SK-N-SH (cell line): ENCODE results near the gene TFDP3. TPM values are rescaled to one million over a fixed set of nuclear protein-coding genes. Genes with fewer than 3 reads are reported as not detected.

Experiments used
- CTCF ChIA-PET: fragments of 300-600, 350-600 bp; formaldehyde crosslinking; extraction: SDS; loops from one replicate; lab custom pipeline; 2021; lab: Yijun Ruan, JAX
- POLR2A ChIA-PET: fragments of 350-600 bp; sonication (Branson Sonifier 250); formaldehyde crosslinking; extraction: SDS; loops from one replicate; lab custom pipeline; 2020; ENCODE audit warnings: antibody characterized with exemption, inconsistent platforms; lab: Yijun Ruan, JAX
- DNase-seq: peaks from one replicate; pipeline ENCODE4 v3.0.0; 2012
- H2AFZ ChIP-seq: fragments of 200-600 bp; sonication (generic); 2 replicates; pipeline ENCODE4 v1.8.1; 2016; ENCODE audit warnings: antibody characterized with exemption, mild to moderate bottlenecking, low read depth
- H3F3A ChIP-seq: fragments of 200-600 bp; sonication (generic); replicated peaks from 2 replicates; pipeline ENCODE3; 2016; ENCODE audit warnings: antibody characterized with exemption, mild to moderate bottlenecking; ENCODE audit not compliant: insufficient read depth
- H3K27ac ChIP-seq, 2 experiments: fragments of 200-500 bp in 1 of 2; fragments of 200-600 bp in 1 of 2; sonication (Bioruptor generic) in 1 of 2; sonication (generic), shearing (Covaris generic) in 1 of 2; 2 replicates each; pipeline versions ENCODE4 v1.5.1 to v1.6.1; 2014 to 2016; ENCODE audit warnings: low read depth in 2 of 2, inconsistent platforms in 1 of 2, low read length in 1 of 2, mild to moderate bottlenecking in 1 of 2, mixed read lengths in 1 of 2
- H3K27me3 ChIP-seq: fragments of 200-600 bp; sonication (generic), shearing (Covaris generic); 2 replicates; pipeline ENCODE4 v1.6.1; 2016; ENCODE audit warnings: mixed run types; ENCODE audit not compliant: insufficient read depth
- H3K36me3 ChIP-seq, 2 experiments: fragments of 200-500 bp in 1 of 2; fragments of 200-600 bp in 1 of 2; sonication (Bioruptor generic) in 1 of 2; sonication (generic) in 1 of 2; replicated peaks in 1 of 2; 2 replicates each; pipeline versions ENCODE3 to v1.5.1; 2014 to 2016; ENCODE audit warnings: low read length in 1 of 2, mild to moderate bottlenecking in 1 of 2; ENCODE audit not compliant: insufficient read depth in 2 of 2, control insufficient read depth in 1 of 2
- H3K4me1 ChIP-seq, 2 experiments: fragments of 200-500 bp in 1 of 2; fragments of 200-600 bp in 1 of 2; sonication (Bioruptor generic) in 1 of 2; sonication (generic), shearing (Covaris generic) in 1 of 2; 2 replicates each; pipeline versions ENCODE4 v1.5.1 to v1.6.1; 2014 to 2016; ENCODE audit warnings: low read depth in 1 of 2, low read length in 1 of 2, mixed run types in 1 of 2; ENCODE audit not compliant: insufficient read depth in 2 of 2, control insufficient read depth in 1 of 2
- H3K4me2 ChIP-seq: fragments of 200-600 bp; sonication (generic), shearing (Covaris generic); 2 replicates; pipeline ENCODE4 v1.6.1; 2017; ENCODE audit warnings: mixed run types
- H3K4me3 ChIP-seq, 2 experiments: fragments of 200-500 bp in 1 of 2; fragments of 200-600 bp in 1 of 2; sonication (Bioruptor generic) in 1 of 2; sonication (generic), shearing (Covaris generic) in 1 of 2; 2 replicates each; pipeline versions ENCODE4 v1.5.1 to v1.8.1; 2014 to 2016; ENCODE audit warnings: low read depth in 2 of 2, inconsistent platforms in 1 of 2, low read length in 1 of 2, mild to moderate bottlenecking in 1 of 2, mixed read lengths in 1 of 2, moderate library complexity in 1 of 2
- H3K79me2 ChIP-seq: fragments of 200-600 bp; sonication (generic); 2 replicates; pipeline ENCODE4 v1.8.1; 2017; ENCODE audit warnings: mild to moderate bottlenecking; ENCODE audit not compliant: insufficient read depth
- H3K9ac ChIP-seq: fragments of 200-600 bp; sonication (generic); 2 replicates; pipeline ENCODE4 v1.6.1; 2017; ENCODE audit warnings: mixed run types
- H3K9me2 ChIP-seq: fragments of 200-600 bp; sonication (generic); 2 replicates; pipeline ENCODE4 v1.6.1; 2017; ENCODE audit warnings: mixed run types
- H3K9me3 ChIP-seq: fragments of 200-600 bp; sonication (generic); 2 replicates; pipeline ENCODE4 v1.6.1; 2017; ENCODE audit warnings: mixed run types, mild to moderate bottlenecking, moderate library complexity
- H4K20me1 ChIP-seq: fragments of 200-600 bp; sonication (generic); 2 replicates; pipeline ENCODE4 v1.6.1; 2017; ENCODE audit warnings: mild to moderate bottlenecking, mixed run types; ENCODE audit not compliant: insufficient read depth
- EZH2phosphoT487 ChIP-seq: fragments of 200-600 bp; sonication (generic); IDR thresholded peaks from 2 replicates; pipeline ENCODE4 v1.6.1; 2017; ENCODE audit warnings: low read depth, mixed run types, mild to moderate bottlenecking, antibody characterized with exemption, moderate library complexity, borderline replicate concordance
- NRF1 ChIP-seq: IDR thresholded peaks from 2 replicates; pipeline ENCODE4 v1.6.1; 2012; ENCODE audit warnings: low read depth, mild to moderate bottlenecking, low read length
- RXRA ChIP-seq: IDR thresholded peaks from 2 replicates; pipeline ENCODE4 v1.4.0; 2012; ENCODE audit warnings: low read depth, mild to moderate bottlenecking, borderline replicate concordance
- SIN3A ChIP-seq: IDR thresholded peaks from 2 replicates; pipeline ENCODE4 v1.6.1; 2012; ENCODE audit warnings: low read depth, mild to moderate bottlenecking, low read length, moderate library complexity, borderline replicate concordance
- TEAD4 ChIP-seq: IDR thresholded peaks from 2 replicates; pipeline ENCODE4 v1.4.0; 2012; ENCODE audit warnings: mild to moderate bottlenecking, borderline replicate concordance; ENCODE audit not compliant: insufficient read depth
- WGBS: methylation state at CpG from one replicate; pipeline ENCODE4 v1.1.6; 2017; ENCODE audit warnings: low lambda C conversion rate; 5-methylcytosine and 5-hydroxymethylcytosine counted together
- polyA plus RNA-seq, 3 experiments: library from polyadenylated mRNA; depleted of rRNA; stranded (reverse); fragments of >200 nt; gene quantifications; 2 replicates each; pipeline ENCODE4 v1.2.3, GENCODE V29; 2012
- TF ChIP-seq, protein P1 (sequence below): IDR thresholded peaks from 2 replicates; pipeline ENCODE4 v1.4.0; 2012; ENCODE audit warnings: low read depth, borderline replicate concordance
- TF ChIP-seq, protein P2 (sequence below): IDR thresholded peaks from 2 replicates; pipeline ENCODE4; 2012
- TF ChIP-seq, protein P3 (sequence below): fragments of 150-350 bp; IDR thresholded peaks from 2 replicates; pipeline ENCODE4 v1.6.1; 2016; ENCODE audit warnings: mild to moderate bottlenecking, low read depth, low read length
- TF ChIP-seq, protein P4 (sequence below): fragments of 200-600 bp; sonication (generic); IDR thresholded peaks from 2 replicates; pipeline ENCODE4 v1.6.1; 2017; ENCODE audit warnings: antibody characterized with exemption, mild to moderate bottlenecking, moderate library complexity

The TFDP3 gene
- polyA plus RNA-seq, 1 of the 3 experiments (the other 2 are of a cell fraction): not detected

DNA sequence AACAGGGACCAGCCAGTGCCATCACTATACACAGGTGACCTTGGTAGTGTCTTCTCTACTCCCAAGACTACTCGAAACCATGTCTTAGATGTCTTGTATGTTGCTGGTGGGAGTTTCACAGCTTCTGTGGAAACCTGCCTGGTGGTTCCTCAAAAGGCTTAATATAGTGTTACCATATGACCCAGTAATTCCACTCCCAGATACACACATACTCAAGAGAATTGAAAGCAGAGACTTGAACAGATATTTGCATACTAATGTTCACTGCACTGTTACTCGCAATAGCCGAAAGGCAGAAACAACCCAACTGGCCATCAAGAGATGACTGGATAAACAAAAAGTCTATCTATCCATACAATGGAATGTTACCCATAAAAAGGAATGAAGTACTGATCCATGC is 3.1 kb downstream of the TFDP3 start:
- Histone ChIP-seq H3K9ac (no peak overlapping the region), H3K4me2 (no peak overlapping the region), H3K27me3 (no peaks in the 10 kb centered on the region), H3K4me3 (no peak overlapping the region), H3K36me3 (no peaks in the 10 kb centered on the region), H3K79me2 (no peaks in the 10 kb centered on the region), H3K9me2 (no peaks in the 10 kb centered on the region), H3F3A (no peaks in the 10 kb centered on the region), H4K20me1 (no peaks in the 10 kb centered on the region), H2AFZ (no peak overlapping the region), H3K27ac (no peak overlapping the region), H3K4me1 (no peaks in the 10 kb centered on the region; a peak in 1 of 4 replicates), H3K9me3 (no peaks in the 10 kb centered on the region)
- WGBS: 32% methylated on average over 3 of the region's 3 CpGs
- TF ChIP-seq NRF1 (no peak), RXRA (no peak), EZH2phosphoT487 (no peak), TEAD4 (no peak)
- TF ChIP-seq, protein P1, sequence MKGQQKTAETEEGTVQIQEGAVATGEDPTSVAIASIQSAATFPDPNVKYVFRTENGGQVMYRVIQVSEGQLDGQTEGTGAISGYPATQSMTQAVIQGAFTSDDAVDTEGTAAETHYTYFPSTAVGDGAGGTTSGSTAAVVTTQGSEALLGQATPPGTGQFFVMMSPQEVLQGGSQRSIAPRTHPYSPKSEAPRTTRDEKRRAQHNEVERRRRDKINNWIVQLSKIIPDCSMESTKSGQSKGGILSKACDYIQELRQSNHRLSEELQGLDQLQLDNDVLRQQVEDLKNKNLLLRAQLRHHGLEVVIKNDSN: no peak
- TF ChIP-seq, protein P2, sequence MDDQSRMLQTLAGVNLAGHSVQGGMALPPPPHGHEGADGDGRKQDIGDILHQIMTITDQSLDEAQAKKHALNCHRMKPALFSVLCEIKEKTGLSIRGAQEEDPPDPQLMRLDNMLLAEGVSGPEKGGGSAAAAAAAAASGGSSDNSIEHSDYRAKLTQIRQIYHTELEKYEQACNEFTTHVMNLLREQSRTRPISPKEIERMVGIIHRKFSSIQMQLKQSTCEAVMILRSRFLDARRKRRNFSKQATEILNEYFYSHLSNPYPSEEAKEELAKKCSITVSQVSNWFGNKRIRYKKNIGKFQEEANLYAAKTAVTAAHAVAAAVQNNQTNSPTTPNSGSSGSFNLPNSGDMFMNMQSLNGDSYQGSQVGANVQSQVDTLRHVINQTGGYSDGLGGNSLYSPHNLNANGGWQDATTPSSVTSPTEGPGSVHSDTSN: no peak
- TF ChIP-seq, protein P3, sequence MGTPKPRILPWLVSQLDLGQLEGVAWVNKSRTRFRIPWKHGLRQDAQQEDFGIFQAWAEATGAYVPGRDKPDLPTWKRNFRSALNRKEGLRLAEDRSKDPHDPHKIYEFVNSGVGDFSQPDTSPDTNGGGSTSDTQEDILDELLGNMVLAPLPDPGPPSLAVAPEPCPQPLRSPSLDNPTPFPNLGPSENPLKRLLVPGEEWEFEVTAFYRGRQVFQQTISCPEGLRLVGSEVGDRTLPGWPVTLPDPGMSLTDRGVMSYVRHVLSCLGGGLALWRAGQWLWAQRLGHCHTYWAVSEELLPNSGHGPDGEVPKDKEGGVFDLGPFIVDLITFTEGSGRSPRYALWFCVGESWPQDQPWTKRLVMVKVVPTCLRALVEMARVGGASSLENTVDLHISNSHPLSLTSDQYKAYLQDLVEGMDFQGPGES: no peak
- DNase-seq: no peak
- ChIA-PET CTCF (interaction anchor here (1.2 to 1.3 kb wide), 2 partner anchors 210 to 484 kb away, joined by 3 read pairs; no protein-coding TSS in a partner anchor), POLR2A (no interaction called here)

DNA sequence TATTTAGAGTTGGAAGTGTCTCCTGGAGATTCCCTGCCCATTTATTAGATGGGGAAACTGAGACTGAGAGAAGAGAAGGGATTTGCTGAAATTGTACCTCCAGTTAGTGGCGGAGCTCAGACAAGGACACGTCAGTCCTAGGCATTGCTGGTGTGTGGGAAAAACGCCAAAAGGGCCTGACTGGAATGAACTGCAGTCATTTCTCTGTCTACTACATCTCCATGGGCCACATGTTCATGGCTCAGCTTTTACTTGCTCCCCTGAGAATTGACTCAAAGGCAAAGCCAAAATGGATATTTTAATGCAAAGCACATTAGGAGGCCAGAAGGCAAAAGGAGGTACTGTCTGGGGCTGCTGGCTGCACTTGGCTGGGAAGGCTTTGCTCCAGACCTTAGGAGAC is 3.9 kb downstream of the TFDP3 start:
- Histone ChIP-seq H3K36me3 (no peaks in the 10 kb centered on the region), H2AFZ (no peak overlapping the region), H3K79me2 (no peaks in the 10 kb centered on the region), H3K4me2 (no peak overlapping the region), H3K27ac (no peak overlapping the region), H4K20me1 (no peaks in the 10 kb centered on the region), H3K9ac (no peak overlapping the region), H3K4me1 (no peaks in the 10 kb centered on the region; a peak in 1 of 4 replicates), H3K9me3 (no peaks in the 10 kb centered on the region), H3K4me3 (no peak overlapping the region), H3K9me2 (no peaks in the 10 kb centered on the region), H3K27me3 (no peaks in the 10 kb centered on the region), H3F3A (no peaks in the 10 kb centered on the region)
- CTCF ChIA-PET: interaction anchor here (1.2 kb wide), 1 partner anchor 485 kb away, joined by 3 read pairs; no protein-coding TSS in a partner anchor
- TF ChIP-seq SIN3A: no peak
- TF ChIP-seq, protein P4, sequence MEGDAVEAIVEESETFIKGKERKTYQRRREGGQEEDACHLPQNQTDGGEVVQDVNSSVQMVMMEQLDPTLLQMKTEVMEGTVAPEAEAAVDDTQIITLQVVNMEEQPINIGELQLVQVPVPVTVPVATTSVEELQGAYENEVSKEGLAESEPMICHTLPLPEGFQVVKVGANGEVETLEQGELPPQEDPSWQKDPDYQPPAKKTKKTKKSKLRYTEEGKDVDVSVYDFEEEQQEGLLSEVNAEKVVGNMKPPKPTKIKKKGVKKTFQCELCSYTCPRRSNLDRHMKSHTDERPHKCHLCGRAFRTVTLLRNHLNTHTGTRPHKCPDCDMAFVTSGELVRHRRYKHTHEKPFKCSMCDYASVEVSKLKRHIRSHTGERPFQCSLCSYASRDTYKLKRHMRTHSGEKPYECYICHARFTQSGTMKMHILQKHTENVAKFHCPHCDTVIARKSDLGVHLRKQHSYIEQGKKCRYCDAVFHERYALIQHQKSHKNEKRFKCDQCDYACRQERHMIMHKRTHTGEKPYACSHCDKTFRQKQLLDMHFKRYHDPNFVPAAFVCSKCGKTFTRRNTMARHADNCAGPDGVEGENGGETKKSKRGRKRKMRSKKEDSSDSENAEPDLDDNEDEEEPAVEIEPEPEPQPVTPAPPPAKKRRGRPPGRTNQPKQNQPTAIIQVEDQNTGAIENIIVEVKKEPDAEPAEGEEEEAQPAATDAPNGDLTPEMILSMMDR: no peak
- no peak for TF ChIP-seq TEAD4
- DNase-seq: no peak
- POLR2A ChIA-PET: no interaction called here
- 25% methylated on average over 3 of the region's 3 CpGs for WGBS
